Measurements from ENCODE around the gene TIGD1.

Gene TIGD1

DNA sequence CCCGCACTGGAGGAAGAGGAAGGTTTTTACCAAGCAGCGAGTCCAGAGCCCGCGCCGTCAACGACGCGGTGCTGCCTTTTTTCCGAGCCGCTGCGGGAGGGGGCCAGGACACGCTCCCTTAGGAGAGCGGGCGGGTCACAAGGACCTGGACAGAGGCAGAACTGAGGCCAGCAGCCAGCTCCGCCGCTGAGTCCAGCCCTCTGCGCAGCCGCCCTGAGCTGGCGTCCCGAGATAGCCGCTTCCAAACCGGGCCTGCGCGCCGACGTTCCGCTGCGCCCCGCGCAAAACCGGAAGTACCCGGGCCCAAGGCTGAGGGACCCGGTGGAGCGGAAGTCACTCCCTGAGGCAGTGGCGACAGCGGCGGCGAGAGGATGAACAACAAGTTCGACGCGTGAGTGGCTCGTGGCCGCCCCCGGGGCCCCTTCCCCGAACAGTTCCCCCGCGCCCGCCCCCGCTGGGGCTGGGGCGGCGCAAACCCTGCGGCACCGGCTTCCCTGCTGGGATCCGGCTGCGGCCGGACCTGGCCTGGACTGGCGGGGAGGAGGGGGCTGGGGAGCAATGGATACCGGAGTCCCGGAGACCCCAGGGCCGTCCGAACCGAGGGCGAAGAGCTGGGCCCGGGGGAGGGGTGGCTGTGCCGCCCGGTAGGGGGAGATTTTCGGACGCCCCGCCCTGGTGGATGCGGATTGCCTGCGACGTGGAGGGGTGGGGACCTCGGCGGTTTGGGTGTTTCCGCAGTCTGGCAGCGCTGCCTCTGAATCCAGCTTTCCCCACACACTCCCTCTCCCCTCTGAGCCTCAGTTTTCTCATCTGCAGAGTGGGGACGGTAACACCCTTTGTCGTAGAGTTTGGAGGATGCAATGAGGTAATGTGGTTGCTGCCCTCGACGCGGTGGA lies at the start of gene TIGD1, which contains the start of gene EIF4E2:
TIGD1 (minus strand) TSS at position 204 of the 896 bp plus-strand sequence. CDS start 675 bp downstream, outside the sequence.
EIF4E2 (plus strand) TSS at position 336 of the 896 bp plus-strand sequence; CDS start at position 372, 36 bp downstream.
- peak; percentile 82 to 84 for DNase-seq (ENCODE audit: low read depth in 2 of 2)

DNA sequence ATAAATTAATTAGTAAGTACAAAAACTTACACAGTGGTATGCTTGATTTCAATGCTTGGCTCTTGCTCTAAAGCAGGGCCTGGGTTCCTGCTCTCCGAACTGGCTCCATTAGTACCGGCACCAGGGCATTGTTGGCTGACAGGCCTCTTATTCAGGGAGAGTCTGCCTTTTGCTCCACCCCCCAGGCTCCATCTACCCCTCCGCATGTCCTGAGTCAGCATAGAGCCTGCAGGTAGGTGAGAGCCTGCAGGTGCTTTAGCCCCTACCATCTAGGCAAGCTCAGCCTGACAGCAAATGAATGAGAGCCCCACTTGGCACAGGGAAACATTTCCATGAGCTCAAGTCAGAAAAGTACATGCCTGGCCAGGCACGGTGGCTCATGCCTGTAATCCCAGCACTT lies 47.9 kb upstream of the TIGD1 start:
- no peak for DNase-seq (ENCODE audit: low read depth in 2 of 2)

DNA sequence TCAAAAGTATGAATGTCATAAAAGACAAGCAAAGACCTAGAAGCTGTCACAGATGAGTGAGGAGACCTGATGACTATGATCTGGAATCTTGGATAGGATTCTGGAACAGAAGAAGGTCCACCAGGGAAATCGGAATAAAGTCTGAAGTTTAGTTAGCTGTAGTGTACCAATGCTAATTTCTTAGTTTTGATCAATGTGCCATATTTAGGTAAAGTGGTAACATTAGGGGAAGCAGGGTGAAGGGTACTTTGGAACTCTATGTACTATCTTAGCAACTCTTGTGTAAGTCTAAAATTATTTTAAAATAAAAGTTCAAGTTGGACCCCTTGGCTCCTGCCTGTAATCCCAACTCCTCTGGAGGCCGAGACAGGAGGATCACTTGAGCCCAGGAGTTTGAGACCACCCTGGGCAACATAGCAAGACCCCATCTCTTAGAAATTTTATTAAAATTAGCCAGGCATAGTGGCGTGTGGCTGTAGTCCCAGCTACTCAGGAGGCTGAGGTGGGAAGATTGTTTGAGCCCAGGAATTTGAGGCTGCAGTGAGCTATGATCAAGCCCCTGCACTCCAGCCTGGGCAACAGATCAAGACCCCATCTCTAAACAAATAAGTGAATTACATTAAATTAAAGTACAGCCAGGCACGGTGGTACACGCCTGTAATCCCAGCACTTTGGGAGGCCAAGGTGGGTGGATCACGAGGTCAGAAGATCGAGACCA lies 47.2 kb upstream of the TIGD1 start:
- DNase-seq (ENCODE audit: low read depth in 2 of 2) = no peak

DNA sequence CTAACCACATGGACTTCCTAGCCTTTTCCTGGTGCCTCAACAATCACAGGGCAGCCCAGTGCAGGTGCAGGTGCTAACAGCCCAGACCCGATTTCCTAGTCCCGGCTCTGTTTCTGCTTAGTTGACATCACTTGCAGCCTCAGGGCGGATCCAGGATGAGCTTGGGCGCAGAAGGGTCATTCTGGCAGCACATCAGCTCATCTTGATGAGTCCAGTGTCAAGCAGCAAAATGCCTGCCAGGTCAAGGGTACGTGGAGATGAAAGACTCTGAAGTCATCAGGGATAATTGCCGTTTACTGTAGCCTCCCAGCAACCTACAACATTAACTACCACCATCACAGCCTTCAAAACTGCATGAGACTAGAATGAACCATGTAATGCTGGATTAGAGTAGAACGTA lies 43.6 kb upstream of the TIGD1 start:
- DNase-seq (ENCODE audit: low read depth in 2 of 2) = no peak

DNA sequence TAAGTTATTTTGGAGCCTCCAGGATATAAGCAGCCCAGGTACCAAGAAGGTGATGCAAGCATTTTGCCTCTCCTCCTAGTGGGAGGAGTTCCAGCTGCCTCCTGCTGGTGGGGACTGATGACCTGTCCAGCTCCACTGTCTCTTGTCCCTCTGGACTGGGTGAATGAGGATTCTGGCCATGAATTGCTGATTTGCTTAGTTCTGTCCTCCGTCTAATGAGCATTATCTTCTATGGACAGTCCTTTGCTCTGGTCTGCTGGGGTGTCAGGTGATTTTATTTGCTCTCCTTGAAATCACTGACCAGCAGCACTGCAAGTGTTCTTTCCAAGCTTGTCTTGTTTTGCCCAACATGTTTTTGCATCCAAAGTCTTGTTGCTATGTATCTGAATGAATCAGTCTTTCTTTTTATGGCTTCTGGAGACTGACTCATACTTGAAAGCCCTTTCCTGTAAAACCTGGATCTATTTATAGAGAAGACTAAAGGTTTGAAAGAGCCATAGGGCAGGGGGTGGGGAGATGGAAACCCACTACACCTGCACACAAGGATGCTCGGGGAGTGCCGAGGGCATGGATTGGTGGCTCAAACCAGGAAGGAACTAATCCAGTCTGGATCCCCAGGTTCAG lies 42.5 kb upstream of the TIGD1 start:
- no peak for DNase-seq (ENCODE audit: low read depth in 2 of 2)

DNA sequence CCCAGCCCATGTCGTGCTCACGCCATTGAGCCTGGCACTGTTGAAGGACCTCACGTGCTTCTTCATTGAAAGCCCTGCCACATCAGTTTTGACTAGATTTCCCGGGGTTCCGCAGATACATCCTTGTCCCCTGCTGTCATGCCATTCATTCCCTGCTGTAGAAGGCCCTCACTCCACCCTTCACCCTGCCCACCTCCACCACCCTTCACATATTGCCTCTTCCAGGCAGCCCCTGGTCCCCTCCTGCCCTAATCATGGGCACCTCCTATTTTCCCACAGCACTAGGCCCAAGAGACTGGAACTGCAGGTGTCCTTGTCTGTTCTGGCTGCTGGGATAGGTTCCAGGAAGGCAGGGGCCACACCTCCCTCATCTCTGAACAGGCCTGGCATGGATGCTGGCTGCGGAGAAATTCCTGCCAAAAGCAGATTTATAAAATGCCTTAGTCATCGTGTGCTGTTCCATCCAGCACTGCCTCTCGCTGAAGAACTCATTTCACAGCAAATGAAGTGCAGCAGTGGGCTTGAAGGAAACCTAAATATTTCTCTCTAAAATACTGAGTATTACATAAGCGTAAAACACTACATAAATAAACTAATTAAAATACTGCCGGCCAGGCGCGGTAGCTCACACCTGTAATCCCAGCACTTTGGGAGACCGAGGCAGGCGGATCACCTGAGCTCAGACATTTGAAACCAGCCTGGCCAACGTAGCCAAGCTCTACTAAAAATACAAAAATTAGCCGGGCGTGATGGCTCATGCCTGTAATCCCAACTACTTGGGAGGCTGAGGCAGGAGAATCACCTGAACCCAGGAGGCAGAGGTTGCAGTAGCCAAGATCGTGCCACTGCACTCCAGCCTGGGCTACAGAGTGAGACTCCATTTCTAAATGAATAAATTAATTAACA lies 38.6 kb upstream of the TIGD1 start:
- no peak for DNase-seq (ENCODE audit: low read depth in 2 of 2)

DNA sequence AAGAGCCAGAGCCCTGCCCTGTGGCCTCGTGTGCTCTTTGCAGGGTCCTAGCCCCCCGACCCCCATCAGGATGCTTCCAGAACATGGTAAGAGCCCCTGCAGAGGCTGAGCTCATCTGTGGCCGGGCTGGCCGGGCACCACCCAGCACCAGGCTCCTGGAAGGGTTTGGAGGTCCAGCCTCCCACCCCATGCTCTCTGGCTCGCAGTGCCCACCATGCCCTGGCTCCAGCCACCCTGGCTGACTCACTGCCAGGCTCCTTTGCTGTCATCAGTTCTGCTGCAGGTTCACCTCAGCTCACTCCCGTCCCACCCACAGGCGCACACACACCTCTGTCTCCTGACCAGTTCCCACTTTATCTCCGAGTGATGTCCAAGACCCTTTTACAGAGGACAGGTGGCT lies 37.7 kb upstream of the TIGD1 start:
- DNase-seq (ENCODE audit: low read depth in 2 of 2) = no peak

DNA sequence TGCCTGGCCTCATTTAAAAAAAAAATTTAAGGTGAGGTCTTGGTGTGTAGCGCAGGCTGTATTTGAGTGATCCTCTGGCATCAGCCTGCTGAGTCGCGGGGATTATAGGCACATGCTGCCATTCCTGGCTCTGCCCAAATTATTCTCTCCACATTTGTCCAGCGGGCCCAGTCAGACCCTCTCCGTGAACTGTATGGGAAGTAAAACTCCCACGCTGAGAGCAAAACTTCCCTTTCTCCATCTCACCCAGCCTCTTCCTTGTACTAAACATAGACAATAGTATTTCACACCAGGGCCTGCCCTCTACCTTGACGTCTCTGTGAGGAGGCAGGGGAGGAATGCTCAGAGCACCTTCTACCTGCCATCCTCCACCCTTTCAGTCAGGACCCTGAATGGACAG lies 37.2 kb upstream of the TIGD1 start:
- DNase-seq (ENCODE audit: low read depth in 2 of 2) = no peak

DNA sequence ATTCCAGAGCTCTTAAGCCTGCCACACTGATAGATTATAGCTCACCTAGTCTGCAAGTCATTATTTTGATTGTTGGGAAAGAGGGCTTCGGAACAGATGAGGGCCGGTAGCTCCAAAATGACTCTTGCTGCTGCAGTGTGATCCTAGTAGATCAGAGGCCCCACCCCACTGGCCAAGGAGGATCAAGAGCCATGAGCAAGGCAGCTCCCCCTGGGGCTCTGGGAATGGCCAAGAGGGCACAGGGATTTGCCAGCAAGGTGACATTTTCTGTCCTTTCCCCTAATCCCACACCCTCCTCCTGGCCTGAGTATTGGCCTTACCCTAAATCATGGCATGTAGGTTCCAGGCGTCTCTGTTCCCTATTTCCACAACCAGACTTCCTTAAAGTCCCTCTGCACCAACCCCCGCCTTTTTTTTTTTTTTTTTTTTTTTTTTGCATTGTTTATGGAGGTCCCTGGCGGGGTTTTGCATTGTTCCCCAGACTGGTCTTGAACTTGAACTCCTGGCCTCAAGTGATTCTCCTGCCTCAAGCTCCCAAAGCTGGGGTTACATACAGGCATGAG lies 36.7 kb upstream of the TIGD1 start:
- DNase-seq (ENCODE audit: low read depth in 2 of 2) = no peak

DNA sequence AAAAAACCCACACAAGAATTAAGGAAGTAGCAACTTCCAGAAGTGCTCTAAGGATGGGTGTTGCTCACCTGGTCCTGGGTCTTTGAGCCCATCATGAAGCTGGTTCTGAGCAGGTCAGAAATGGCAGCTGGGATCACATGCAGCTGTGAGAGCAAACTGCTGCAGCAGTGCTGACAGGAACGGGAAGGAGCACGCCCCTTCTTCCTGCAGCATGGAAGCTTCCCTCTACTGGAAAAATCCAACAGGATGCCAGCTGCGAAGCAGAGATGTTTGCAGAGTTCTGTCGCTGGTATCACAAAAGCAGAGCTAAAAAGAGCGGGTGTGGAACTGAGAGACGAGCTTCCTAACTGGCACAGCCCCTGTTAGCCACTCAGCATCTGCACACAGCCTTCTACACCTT lies 33.9 kb upstream of the TIGD1 start:
- DNase-seq (ENCODE audit: low read depth in 2 of 2) = no peak

DNA sequence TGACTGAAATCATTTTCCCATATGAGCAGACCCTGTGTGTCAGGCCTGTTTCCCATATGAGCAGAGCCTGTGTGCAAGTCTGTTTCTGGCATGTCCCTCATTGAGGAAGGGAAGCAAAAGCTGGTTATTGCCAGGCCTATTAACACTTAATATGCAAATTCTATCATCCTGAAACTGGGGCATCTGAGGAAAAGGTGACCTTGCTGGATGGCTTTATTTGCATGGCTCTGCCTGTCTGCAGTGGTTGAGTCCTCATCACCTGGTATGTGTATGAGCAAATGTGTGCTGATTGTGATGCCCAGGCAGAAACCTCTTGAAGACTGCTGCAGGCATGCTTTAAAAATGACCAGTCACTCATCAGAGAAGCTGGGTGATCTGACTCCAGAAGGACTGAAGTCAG lies 31.4 kb upstream of the TIGD1 start:
- DNase-seq (ENCODE audit: low read depth in 2 of 2) = no peak

DNA sequence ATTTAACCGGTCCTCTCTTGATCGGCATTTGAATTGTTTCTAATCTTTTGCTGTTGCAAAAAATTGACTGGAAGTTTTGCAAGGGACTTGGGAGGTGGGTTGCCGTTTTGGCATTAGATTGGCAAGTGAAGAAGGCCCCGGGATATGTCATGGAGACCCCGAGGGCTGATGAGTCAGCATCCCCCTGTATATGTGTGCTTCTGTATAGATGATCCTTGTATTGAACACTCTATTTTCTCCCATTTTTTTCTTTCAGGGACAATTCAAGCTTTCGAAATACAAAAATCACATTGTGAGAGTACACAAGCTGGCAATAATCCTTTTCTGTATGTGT lies 30.3 kb upstream of the TIGD1 start:
- no peak for DNase-seq (ENCODE audit: low read depth in 2 of 2)

DNA sequence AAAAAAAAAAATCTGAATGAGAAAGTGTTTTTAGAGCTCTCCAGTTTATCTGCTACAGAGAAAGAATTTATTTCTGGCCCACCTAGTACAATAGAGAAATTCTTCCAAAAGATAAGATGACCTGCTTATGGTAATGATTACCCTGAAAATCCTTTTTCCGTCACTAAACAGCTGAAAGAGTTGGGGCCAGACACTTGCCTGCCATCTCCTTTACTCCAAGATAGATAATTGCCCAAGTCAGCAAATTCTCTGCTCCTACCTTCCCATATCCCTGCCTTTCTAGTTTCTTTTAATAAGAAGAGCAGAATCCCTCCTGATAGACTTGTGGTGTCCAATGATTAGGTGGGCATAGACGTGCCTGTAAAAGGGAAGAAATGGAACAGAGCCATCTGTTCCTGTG lies 28.3 kb upstream of the TIGD1 start:
- no peak for DNase-seq (ENCODE audit: low read depth in 2 of 2)

DNA sequence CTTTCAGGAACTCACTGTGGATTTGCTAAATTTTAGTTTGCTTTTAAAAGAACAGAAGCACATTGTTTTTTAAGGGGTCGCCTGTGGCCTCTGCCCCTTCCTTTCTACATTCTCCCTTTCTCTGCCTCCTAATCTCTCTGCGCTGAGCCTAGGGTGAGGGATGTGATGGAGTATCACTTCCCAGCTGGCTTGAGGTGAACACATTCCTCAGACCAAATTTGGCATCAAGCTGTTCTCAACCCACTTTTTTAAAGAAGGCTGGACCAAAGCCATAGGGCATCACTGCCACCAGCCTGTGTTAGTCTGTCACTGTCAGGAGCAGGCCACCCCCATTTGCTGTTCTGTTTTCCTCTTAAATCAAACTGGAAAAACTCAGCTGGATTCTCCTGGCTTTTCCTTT lies 27.5 kb upstream of the TIGD1 start:
- no peak for DNase-seq (ENCODE audit: low read depth in 2 of 2)

DNA sequence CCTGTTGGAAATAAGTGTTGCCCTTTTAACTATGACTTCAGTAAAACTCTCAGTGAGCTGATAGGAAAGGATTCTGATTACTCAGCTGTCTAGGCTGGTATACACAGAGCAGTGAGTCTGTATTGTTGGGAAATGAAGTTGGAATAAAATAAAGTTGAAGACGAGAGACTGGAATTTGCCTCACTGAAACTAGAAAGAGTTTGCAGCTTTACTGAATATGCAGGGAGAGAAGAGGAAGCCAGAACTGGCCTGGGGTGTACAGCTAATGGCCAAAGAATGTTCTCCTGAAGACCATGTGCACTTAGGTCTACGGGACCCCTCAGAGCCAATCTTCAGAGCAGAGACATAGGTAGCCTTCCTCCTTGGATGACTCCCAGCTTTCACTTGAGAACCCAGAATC lies 26.6 kb upstream of the TIGD1 start:
- no peak for DNase-seq (ENCODE audit: low read depth in 2 of 2)

DNA sequence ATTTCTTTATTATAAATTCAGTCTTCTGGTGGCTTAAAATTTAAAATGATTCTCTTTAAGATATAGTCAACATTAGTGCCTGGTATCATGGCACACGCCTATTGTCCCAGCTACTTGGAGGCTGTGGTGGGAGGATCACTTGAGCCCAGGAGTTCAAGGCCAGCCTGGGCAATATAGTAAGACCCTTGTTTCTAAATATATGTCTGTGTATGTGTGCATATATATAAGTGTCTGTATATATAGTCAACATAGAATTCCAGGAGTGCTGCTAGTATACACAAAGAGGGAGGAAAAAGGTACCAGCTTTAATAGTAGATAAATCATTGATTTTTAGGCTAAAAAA lies 25.0 kb upstream of the TIGD1 start:
- no peak for DNase-seq (ENCODE audit: low read depth in 2 of 2)

DNA sequence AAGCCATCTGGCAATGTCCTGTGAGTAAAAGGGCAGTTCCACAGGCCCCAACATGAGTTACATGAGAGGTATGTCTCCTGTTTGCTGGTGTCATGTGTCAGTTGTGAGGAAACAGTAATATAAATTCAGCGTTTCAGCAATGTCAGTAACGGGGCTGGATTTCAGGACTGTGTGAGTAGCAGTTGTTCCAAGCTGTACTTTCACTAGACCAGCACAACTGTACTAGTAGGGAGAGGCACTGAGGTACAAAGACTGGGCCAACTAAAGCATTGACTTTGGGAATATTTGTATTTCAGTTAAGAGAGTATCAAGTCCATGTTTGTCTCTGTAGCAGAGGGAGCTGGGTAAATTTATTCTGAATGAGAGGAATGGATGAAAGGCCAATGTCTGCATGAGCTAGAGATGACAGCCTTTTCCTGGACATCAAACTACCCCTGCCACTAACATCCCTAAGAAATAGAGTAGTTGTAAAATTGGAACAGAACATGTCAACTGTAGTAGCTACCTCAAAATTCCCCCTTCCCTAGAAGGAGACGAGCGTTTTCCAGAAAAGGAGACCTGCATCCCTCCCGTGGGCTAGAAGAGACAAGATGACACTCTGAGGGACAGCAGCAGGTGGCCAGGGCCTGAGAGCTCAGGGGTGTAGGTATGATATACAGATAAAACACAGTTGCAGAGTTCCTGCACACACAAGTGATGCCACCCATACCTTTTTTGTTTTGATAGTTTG lies 24.5 kb upstream of the TIGD1 start:
- DNase-seq (ENCODE audit: low read depth in 2 of 2) = no peak

DNA sequence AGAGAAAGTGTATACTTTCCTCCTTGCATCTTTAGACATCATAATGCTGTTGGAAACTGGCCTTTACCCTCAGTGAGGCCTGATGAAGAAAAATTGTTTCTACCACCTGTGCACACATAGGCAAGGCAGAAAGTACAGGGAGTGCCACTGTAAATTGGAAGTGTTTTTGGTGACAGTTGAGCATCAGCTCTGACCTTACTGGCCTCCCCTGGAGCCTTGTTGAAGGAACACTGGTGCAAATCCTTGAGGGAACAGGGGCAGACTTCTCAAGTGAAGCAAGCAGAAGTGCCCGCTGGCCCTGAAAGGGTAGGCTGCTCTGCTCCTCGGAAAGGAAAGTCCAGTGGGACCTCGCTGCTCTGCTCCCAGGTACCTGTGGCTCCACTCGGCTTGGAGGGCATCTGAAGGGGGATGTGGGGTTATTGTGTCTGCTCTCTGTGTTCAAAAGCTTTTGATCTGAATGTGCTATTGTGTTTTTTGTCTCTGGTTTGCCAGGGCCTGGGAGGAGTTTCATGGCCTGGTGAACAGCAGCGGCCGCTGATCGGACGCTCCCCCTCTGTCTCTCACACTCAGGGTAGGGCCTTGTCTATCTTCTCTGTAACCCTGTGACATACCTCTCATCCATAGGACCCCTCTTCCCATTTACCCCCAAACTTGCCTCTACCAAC lies 23.5 kb upstream of the TIGD1 start:
- no peak for DNase-seq (ENCODE audit: low read depth in 2 of 2)

DNA sequence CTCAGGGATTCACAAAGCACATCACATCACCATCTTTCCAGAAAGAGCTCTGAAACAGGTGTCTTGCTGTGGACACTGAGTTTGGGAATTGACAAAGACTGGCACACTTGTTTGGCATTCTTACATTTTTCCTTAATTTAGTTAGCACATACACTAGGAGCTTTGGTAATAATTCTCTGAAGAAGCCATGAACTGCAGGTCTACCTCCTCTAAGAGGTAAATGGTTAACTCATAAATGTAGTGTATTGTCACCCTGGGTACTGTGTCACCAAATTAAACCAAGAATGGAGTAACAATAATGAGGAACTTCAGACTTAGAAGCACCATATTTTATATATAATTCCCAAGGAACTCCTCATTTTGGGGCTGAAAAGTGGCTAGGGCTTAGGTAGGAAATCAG lies 22.7 kb upstream of the TIGD1 start:
- DNase-seq (ENCODE audit: low read depth in 2 of 2) = no peak

DNA sequence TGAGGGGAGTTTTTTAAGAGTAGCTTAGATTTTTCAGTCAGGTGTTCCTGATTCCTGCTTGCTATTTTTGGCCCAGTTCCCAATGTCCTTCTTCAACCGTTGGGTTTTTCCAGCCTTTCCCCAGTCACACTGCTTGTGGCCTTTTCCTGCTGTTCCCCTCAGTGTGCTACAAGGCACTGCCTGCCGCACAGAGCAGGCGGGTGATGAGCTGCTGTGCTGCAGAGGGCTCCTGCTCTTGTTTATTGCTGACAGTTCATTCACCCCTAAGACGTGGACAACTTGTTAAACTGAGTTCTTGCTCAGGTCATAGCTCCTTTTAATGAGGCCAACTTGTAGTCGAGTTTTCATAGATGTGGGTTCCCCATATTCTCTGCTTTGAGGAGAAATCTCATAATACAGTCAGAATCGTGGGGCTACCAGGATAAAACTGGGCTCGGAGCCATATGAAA lies 20.7 kb upstream of the TIGD1 start:
- no peak for DNase-seq (ENCODE audit: low read depth in 2 of 2)

All from activated CD8-positive, alpha-beta memory T cell treated with anti-CD3 and anti-CD28 coated beads for 4 hours (primary cell).